Stimulated activated CD8-positive, alpha-beta memory T cell treated with anti-CD3 and anti-CD28 coated beads, Interleukin-2, amount 100 ng/mL, for 48 hours (primary cell): Measurements from ENCODE around the gene EDNRA.
A peak's percentile ranks its signal among the peaks of the same experiment; 100 is the strongest.

Experiments
- DNase-seq, 2 donors: peaks; one replicate each; pipeline ENCODE4 v3.0.0-alpha.2; 2020; ENCODE audit warnings: low read depth in 2 of 2

EDNRA gene

DNA sequence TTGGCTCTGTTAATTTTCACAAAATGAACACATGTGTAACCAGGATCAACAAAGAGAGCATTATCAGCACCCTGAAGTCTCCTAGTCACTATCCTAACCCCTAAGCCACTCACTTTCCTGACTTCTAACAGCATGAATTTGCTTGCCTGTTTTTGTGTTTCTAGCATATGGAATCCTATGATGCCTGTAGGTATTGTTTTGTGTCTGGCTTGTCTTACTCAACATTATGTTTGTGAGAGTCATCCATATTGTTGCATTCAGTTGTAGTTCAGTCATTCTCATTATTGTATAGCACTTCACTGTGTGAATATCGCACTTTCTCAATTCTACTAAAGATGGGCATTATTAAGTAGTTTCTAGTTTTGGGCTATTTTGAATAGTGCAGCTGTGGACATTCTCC, 15.6 kb downstream of the EDNRA start:
- DNase-seq: no peak

GRCh38 chr4:147498031-147498660, 17.2 kb downstream of the EDNRA start:
- DNase-seq: no peak

- no peak for DNase-seq
These were observed 27.4 kb downstream of the EDNRA start for GRCh38 chr4:147508346-147508745.

DNA sequence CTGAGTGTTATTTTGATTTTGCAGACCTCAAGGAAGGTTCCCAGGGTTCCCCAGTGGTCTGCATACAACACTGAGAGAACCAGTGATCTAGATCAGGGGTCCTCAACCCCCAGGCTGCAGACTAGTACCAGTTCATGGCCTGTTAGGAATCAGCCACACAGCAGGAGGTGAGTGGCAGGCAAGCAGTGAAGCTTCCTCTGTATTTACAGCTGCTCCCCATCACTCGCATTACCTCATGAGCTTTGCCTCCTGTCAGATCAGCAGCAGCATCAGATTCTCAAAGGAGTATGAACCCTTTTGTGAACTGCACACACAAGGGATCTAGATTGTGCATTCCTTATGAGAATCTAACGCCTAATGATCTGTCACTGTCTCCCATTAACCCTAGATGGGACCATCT, 28.5 kb downstream of the EDNRA start:
- no peak for DNase-seq

DNA sequence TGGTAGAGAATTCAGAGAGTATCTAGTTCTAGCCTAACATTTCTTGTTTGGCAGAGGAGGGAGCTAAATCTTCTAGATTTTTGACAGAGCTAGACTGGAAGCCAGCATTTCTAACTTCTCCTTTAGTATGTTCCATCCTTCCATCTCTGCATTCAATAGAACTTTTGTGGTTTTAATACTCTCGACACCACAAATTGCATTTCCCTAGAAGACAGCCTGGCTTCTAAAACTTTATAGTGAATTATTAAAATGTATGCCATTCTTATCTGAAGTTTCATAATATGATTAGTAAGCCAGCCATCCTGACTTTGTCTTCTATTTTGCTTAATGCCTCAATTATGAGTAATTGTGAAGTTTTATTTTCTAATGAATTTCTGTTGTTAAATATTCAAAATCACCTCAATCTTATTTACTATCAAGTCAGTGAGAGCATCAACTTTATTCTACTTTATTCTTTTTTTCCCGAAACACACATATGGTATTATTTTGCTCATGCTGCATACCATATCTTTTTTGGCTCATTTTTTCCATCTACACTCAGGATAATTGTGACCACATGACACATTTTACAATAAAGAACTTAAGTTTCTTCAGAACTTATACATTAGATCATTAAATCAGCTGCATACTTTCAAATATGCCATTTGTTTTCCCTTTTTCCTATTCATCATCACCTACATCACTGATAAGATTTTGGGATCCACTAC, 30.2 kb downstream of the EDNRA start:
- DNase-seq: no peak

DNA sequence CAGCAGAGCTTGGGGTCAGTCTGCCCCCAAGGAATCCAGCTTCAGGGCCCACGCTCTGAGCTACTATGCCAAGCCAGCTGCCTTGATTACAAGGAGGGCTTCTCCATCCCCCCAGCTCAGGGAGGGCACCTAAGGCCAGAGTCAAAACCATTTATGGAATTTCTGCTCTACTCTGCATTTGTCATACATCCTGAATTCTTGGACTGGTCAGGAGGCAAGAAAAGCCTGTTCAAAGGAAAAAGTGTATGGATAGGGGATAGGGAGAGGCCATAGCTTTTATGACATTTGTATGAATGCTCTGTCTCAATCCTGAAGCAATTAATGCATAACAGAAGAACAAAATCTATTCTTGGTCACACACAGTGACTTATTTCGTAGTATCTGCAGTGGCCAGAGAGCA, 32.2 kb downstream of the EDNRA start:
- no peak for DNase-seq

DNA sequence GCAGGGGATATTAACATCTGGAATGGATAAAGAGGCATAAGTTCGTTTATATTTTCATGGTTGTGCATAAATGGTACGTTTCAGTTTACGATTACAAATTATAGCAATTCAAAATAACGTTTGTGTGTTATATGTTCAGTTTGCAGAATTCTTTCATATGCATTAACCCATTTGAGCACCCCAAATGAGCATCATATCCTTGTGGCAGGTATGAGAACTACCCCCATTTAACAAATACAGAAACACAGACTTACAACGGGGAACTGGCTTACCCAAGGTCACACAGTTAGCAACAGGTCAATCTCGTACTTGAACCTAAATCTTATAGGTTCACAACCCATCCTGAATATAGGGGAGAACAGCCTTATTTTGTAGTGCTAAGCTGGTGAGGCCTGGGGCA, 33.1 kb downstream of the EDNRA start:
- no peak for DNase-seq

DNA sequence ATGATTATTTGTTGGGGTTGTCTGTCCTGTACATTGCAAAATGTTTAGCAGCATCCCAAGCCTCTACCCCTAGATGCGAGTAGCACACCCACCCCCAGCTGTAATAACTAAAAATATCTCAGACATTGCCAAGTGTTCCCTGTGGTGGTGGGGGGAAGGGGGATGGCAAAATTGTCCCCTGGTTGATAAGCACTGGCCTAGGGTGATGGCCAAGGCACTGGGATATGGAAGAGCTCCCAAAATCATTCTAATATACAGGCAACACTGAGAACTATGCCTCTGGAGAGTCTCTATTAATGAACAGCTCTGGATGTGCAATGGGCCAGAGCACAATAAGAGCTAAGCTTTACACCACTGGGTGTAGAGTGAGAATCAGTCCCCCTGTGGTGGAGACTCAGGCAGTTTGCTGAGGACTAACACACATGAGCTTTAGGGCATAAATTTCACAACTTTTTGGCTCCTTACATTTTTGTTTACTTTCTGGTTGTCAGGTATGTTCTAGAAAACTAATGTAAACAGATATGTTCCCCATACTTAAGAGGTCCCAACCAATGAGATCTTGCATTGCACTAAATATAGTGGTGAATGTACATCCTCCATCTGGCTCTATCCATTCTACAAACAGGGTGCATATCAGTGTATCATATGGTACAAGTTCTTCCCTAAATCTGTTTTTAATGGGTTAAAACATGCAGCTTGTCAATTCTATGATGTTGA, 34.5 kb downstream of the EDNRA start:
- no peak for DNase-seq

GRCh38 chr4:147516133-147516532, 35.2 kb downstream of the EDNRA start:
- no peak for DNase-seq

- DNase-seq: no peak
These were observed 37.2 kb downstream of the EDNRA start for GRCh38 chr4:147518086-147518485.

GRCh38 chr4:147518846-147519767, 38.2 kb downstream of the EDNRA start:
- DNase-seq: peak; percentile 6 to 26

DNA sequence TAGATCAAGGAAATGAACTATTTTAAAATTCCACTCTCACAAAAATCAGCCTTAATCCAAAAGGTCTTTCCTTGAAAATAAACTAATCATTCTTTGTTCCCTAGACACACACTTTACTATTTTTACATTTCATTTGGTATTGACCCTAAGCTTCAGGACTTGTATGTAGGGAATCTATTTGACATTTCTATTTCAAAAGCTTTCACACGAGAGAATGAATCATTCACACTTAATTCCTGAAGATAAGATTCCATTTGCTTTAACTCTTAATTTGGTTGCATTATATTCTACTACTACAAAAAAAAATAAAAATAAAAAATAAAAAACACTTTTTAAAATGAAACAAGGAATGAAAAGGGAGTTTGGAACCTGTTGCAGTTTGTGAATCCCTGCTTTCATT, 43.7 kb downstream of the EDNRA start:
- DNase-seq: no peak

- DNase-seq: no peak
These were observed 44.8 kb downstream of the EDNRA start for GRCh38 chr4:147525494-147526271.

DNA sequence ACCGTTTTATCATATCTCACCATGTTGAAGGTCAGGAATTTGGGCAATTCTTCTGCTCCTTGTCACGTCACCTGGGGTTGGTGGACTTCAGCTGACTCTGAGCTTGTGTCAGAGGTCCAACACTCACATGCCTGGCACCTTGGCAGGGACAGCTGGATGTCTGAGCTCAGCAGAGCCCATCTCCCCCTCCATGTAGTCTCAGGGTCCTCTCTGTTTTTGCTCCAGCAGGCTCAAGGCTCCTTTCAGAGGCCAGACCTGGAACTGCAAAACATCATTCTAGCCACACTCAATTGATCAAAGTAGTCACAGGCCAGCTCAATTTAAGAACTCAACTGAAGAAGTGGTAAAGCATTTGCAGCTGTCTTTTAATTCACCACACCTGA, 45.4 kb downstream of the EDNRA start:
- no peak for DNase-seq

GRCh38 chr4:147528054-147528453, 47.2 kb downstream of the EDNRA start:
- no peak for DNase-seq

DNA sequence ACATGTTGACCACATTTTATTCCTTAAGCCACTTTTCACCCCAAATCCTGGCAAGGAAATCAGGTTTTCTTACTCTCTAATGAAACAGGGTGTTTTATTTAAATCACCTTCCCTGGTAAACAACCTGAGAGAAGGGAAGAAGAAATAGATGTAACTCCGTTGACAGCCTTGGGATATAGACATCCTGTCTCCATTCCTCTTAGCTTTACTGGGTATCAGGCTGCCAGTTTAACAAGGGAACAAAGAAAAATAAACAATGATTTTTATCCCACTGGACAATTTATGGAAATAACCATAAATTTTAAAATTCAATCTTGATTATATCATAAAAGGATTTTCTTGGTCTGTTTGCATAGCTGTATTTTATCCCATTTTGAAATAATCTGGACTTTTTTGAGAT, 49.2 kb downstream of the EDNRA start:
- DNase-seq: no peak

DNA sequence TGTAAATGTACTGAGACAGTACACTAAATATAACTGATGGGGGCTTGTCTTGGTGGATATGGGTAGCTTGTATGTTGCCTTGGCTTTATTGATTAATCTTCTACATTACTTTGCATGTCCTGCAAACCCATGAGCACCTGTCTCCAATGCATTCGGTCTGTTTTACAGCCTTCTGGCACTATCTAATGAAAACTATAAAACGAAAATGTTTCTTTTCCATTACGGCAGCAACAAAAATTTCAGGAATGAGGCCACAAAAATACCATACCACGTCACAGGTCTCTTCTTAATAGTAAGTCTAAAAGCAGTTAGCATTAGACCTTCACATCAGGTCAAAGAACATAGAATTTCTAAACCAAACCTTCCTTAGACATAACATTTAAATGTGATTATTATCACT, 49.8 kb downstream of the EDNRA start:
- DNase-seq: no peak

DNA sequence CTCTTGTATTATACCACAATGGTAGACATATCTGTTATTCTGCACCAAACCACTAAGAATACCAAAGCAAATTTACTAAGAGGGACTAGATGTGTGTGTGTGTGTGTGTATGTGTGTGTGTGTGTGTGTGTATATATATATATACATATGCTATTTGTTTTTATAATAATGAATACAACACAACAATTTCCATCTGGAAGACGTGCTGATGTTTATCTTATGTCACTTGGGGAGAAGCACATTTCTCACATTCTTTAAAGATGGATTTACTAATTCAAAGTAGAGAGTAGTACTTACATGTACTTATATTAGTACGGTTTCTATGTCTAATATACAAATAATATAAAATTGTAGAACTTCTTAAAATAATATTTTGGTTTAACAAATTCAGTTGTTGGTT, 52.0 kb downstream of the EDNRA start:
- DNase-seq: no peak

DNA sequence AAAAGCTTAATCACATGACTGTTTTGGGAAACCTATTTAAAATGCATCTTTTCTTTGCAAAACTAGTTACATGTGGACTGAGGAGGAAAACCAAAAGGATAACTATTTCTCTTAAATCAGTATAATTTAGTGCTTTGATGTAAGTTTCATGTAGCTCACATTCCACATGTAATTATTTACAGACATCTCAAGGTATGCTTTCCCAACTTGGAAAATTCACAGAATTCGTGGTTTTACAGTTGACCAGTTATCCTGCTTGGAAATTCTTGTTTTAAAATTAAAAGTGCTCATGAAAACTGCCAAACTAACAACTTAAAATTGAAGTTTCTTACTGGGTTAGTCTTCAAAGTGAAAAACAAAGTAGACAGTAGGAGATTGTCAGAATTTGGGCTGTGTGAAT, 52.4 kb downstream of the EDNRA start:
- no peak for DNase-seq

GRCh38 chr4:147535124-147535523, 54.2 kb downstream of the EDNRA start:
- DNase-seq: no peak

GRCh38 chr4:147538711-147539110, 57.8 kb downstream of the EDNRA start:
- no peak for DNase-seq
